Stimulated activated CD4-positive, alpha-beta T cell treated with anti-CD3 and anti-CD28 coated beads, TNF-alpha, amount 100 ng/mL, for 24 hours (primary cell): Measurements from ENCODE around the gene RBL2.
"Not testable (repeated sequence)": the region's sequence is repeated elsewhere in the genome, so short reads cannot be mapped to it uniquely, and the experiment has no call there.

Source experiments
- DNase-seq, 3 experiments: peaks; one replicate each; pipeline ENCODE4 v3.0.0-alpha.2; 2020; ENCODE audit warnings: low read depth in 3 of 3

RBL2 gene

GRCh38 chr16:53504665-53505064 is 70.4 kb downstream of the RBL2 start:
- no peak for DNase-seq

- DNase-seq, result no peak
Measured at GRCh38 chr16:53506254-53506653, 72.0 kb downstream of the RBL2 start.

DNA sequence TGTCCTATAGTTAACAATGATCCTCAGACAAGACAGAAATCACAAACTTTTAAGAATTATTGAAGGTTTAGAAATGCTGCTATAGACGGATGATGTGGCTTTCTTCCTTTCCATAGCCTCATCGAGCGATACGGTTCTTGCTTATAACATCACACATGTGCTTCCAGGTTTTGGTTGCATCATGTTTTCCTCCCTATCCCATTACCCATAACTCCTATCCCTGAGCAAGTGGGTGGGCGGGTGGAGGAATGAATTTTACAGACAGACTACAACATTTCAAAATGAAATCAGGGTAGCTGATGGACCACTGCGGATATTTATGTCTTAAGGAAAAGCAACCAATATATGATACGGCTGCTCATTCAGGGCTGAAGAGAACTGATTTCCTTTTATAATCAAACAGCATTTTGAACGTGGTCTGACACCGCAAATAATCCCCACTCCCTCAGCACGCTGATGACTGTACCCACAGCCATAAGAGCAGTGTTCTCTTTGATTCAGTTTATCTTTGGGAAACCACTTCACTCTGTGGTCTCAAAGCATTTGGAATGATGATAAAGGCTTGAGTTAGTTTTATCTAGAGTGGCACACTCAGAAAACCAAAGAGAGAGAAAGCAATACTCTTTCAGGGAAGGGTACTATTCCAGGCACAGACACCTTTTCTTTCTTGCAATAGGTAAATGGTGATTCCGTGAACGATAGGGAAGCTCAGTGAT is 73.4 kb downstream of the RBL2 start:
- DNase-seq, result no peak

- DNase-seq, result peak in 2 of 3 experiments; percentile 17 to 23
Measured at GRCh38 chr16:53509906-53510703, 75.8 kb downstream of the RBL2 start.

DNA sequence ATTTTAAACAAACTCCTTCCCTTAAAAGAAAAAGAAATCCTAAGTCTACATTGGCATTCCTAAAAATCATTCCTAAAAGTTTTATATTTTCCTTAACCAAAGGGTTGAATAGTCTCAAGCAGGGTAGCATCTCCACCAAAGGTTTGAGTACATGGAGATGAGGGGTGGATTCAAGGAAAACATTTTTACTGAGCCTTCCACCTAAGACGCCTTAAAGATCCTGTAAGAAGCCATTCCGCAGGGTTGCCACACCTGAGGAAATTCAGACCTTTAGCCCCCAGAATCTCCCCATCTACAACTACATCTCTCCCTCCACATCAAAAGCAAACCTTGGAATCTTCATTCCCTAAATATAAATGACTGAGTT is 76.4 kb downstream of the RBL2 start:
- DNase-seq, result no peak

DNA sequence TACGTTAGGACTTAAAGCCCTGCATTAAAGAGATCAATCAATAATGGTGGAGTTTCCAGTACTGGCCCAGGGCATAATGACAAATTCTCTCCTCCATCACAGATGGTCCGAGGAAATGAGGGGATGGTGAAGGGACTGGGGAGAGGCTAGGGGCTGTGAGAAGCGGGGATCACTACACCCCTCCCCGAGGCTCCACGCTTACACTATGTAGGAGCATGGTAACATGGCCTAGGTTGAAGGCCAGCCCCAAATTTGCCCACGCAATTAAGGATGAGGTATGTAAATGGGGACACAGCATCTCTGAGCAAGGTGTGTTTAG is 76.8 kb downstream of the RBL2 start:
- DNase-seq, result no peak

DNA sequence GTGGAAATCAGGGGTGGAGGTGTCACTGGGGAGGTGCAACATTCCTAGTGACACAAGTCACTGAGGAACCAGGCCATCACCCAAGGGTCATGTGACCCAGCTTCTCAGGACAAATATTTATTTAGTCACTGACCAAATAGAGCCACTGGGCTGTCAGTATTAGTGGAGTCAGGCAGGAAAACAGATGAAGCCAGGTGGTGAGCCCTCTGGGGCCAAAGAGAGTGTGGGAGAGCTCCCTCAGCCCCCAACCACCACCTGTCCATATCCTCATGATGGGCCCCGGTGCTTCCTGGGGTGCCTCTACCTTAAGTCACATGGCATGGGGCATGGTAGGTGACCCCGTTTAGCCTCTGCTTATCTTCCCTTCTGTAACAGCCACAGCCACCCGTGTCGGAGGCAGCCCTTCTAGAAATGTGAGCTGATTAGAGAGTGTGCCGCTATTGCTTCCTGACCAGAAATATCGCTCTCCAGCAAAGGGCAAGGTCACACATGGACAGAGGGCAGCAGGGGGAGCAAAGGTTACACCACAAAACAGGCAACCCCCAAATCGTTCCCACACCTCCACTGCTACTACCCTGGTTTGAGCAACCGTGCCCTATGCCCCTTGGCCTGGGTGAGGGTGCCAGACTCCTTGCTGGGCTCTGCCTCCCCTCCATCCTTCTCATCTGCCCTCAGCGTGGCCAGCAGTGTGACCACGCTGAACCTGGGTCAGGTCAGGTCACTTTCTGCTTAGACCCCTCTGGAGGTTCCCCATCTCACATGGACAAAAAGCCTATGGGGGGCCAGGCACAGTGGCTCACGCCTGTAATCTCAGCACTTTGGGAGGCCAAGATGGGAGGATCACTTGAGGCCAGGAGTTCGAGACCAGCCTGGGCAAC is 77.4 kb downstream of the RBL2 start:
- no peak for DNase-seq

GRCh38 chr16:53512795-53513194 is 78.5 kb downstream of the RBL2 start:
- DNase-seq, result not testable (repeated sequence)

DNA sequence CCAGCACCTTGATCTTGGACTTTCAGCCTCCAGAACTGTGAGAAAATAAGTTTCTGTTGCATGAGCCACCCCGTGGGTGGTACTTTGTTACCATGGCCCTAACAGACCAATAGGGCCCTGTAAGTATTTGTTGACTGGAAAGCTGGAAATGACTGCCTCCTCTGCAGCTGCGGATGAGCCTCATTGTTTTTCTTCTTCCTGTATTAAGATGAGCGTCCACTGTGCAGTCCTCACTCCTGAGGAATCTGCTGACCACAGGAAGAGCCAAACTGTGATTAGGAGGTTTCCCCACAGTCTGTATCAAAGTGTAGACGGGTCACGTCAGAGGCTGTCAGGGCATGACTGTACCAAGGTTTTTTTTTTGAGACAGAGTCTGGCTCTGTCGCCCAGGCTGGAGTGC is 81.0 kb downstream of the RBL2 start:
- DNase-seq, result no peak

DNA sequence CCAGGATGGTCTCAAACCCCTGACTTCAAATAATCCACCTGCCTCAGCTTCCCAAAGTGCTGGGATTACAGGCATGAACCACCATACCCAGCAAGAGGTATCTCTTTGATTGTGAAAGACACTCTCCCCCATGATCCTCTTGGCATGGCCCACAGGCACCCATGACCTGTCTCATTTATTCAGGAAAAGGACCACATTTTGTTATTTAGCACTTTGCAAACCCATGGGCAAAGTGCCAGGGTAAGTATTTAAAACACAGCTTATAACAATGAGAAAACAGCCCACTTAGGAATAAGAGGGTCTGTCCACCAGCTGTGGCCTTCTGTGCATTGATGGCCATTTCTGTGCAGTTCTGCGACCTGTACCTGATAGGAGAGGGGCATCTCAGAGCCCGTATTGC is 81.5 kb downstream of the RBL2 start:
- no peak for DNase-seq

GRCh38 chr16:53517851-53518250 is 83.6 kb downstream of the RBL2 start:
- no peak for DNase-seq

DNA sequence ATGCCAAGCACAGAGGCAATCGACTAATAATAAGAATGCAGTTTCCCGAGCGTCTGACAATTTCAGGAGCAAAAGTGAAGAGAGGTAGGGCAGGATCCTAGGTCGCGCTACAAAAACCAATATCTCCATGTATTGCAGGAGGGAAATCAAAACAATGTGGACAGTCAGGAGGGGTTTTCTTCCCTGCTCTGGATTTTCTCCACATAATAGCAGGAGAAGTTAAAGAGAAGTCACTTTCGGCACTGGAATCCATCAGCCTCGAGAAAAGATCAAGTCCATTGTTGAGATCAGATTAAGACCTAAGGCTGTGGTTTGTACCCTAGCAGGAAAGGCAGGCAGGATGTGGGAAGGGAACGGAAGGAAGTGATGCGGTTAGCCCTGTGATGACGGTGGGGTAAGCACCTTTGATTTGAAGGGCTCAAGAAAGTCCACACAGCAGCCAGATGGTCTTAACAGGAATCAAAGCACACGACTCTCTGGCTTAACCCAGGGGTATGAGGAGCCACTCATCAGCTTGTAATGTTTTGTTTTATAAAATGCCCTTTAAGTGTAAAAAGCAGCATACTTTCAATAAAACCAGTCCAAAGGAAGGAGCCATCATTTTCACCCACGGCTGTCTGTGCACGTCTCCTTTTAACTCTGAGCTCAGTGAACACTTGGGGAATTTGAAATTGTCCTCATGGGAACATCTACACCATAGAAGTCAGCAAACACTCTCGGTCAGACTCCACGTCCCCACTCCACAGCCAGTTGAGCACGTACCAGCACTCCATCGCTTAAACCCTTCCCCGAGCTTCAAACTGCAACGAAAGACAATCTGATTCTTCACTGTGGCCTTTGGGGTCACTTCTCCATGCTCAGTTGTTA is 84.5 kb downstream of the RBL2 start:
- peak; percentile 37 to 69 (median 49) for DNase-seq

DNA sequence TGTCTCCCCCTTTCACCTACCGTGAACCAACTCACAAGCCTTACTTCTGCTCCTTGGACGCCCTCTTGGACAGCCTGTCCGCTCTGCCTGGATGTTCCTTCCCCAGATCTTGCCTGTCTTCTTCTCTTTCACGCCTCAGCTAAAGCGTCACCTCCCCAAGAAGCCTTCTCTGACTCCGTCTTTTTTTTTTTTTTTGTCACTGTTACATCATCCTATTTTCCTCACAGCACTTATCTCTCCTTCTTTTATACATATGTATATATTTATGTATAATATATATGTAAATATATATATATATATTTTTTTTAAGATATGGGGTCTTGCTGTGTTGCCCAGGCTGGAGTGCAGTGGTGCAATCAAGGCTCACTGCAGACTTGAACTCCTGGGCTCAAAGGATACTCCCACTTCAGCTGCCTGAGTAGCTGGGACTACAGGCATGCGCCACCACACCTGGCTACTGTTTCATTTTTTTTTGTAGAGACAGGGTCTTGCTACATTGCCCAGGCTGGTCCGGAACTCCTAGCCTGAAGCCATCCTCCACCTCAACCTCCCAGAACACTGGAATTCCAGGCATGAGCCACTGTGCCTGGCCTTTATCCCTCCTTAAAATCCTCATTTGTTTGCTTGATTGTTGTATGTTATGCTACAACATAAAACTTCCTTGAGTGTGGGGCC is 85.3 kb downstream of the RBL2 start:
- DNase-seq, result no peak

DNA sequence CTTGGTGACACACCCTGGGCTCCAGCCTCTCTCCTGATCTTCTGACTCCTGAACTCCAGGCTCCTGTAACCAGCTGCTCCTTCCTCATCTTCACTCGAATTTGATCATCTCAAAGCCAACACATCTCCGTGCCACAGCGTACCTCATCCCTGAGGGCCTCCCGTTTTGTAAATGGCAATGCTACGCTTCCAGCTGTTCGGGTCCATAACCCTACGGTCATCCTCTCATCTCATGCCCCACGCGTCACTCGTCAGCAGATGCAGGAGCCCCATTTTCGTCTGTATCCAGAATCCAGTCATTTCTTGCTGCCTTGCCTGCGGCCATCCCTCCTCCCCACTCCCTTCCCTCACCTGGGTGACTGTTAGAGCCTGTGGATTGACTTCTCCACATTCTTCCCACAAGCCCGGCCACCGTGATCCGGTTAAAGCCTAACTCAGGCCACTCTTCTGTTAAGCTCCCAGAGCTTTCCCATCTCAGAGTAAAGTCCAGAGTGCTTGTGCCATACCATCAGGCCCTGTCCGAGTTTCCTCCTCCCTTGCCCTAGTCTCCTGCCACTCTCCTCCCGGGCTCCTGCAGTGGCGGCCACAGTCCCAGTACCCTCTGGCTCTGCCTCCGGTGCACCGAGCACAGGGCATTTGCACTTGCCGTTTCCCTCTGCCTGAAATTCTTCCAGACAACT is 89.0 kb downstream of the RBL2 start:
- no peak for DNase-seq

DNA sequence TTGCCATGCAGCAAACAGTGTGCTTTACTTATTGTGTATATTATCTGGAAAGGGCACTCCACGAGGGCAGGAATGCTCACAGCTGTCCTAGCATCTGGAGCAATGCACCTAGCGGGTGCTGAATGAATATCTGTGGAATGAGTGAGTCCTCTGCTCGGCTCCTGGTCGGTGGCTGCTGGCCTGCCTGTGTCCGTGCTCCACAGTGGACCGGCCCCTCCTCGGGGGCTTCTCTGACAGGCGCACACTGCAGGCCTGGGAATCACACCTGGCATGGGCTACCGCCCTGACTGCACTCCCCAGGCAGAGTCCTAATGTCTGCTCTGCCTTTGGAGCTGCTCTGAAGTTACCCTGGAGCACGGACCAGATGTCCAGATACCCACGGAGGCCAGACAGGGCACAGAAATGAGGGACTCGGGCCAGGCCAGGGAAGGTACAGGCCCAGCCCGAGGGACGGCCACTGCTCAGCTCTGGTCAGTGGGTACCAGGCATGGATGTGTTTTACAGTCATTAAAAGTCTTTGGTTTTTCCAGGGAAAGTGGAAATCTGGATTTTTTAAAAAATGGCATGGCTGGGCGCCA is 89.8 kb downstream of the RBL2 start:
- no peak for DNase-seq

DNA sequence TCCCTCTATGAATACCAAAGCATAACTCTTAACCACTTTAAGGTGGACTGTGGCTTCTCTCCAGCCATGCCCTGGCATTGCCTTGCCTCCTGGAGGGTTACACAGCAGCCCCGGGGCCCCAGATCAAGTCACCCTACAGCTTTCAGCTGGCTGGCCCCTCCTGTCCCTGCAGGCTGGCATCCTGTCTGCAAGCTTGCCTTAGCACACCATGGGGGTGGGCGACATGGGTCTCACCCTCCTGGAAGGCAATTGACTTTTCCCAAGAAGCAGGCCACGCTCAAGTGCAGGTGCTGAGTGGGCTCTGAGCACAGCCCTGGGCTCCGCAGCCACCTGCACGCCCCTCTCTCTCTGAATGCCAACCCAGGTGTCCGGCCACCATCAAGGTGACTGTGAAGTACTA is 94.5 kb downstream of the RBL2 start:
- DNase-seq, result no peak

GRCh38 chr16:53529513-53529912 is 95.2 kb downstream of the RBL2 start:
- no peak for DNase-seq

- no peak for DNase-seq
Measured at GRCh38 chr16:53530046-53530445, 95.8 kb downstream of the RBL2 start.

DNA sequence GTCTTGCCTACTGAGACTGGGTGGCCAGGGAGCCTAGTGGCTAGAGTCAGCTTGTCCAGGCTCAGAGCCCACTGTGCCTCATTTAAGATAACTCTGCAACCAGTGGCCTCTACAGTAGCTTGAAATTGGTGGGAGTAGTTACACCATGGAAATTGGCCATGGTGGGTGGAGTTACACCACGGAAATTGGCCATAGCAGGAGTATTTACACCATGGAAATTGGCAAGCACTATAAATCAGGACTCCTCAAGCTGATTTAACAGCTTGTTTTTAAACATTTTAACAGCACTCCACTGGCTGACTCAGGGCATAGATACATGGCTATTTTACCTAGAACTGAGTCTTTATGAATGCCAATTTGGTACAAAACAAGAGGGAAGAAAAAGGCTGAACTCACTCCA is 96.5 kb downstream of the RBL2 start:
- no peak for DNase-seq

DNA sequence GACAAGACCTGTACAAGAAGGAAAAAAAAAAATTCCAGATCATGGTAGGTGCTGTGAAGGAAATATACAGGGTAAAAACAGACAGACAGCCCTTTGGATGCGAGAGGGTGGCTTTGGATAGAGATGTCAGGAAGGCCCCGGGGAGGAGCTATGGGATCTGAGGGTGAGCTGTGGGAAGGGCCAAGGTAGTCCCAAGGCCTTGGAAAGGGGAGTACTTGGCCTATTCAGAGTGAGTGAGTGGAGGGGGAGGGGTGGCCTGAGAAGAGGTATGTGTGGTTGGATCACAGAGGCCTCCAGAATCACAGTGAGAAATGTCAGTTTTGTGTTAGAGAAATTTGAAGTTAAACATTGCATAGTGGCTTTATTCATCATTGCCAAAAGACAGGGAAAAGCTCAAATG is 99.9 kb downstream of the RBL2 start:
- DNase-seq, result no peak
